Measurements from ENCODE around the gene FCRL3. TPM values are rescaled to one million over a fixed set of nuclear protein-coding genes. Genes with fewer than 3 reads are reported as not detected.

The FCRL3 gene
- total RNA-seq, 4 donors from 2014 or later, result 0.63 TPM; not detected in 3

GRCh38 chr1:157658571-157658970 is 42.0 kb downstream of the FCRL3 start:
- 91 to 98% methylated on average over 3 of the region's 3 CpGs for WGBS, 2 donors
- no peaks in the 10 kb centered on the region for H3K27me3 ChIP-seq
- no peak overlapping the region for H3K27ac ChIP-seq
- H3K4me3 ChIP-seq, result no peak overlapping the region
- DNase-seq (ENCODE audit: low spot score in 2 of 2), result no peak
- no peaks in the 10 kb centered on the region for H3K36me3 ChIP-seq
- H3K4me1 ChIP-seq, result no peaks in the 10 kb centered on the region
- no peak for TF ChIP-seq EP300 (IDR thresholded peaks at IDR 0.05)
- TF ChIP-seq CTCF (IDR thresholded peaks at IDR 0.05), result no peak
- no peak for TF ChIP-seq POLR2A (IDR thresholded peaks at IDR 0.05)
- peaks cover 0 to 10% (median 0%) of the 10 kb centered on the region in 4 donors for H3K9me3 ChIP-seq

GRCh38 chr1:157653494-157653873 is 47.1 kb downstream of the FCRL3 start:
- TF ChIP-seq EP300 (IDR thresholded peaks at IDR 0.05) (no peak), CTCF (IDR thresholded peaks at IDR 0.05) (no peak), POLR2A (IDR thresholded peaks at IDR 0.05) (no peak)
- WGBS, 2 donors, result 60 to 62% methylated on average over 3 of the region's 3 CpGs
- Histone ChIP-seq H3K9me3 (no peaks in the 10 kb centered on the region), H3K27ac (no peak overlapping the region), H3K4me3 (no peak overlapping the region), H3K4me1 (no peaks in the 10 kb centered on the region), H3K36me3 (no peaks in the 10 kb centered on the region), H3K27me3 (no peaks in the 10 kb centered on the region)
- no peak for DNase-seq (ENCODE audit: low spot score in 2 of 2)

- Histone ChIP-seq H3K9me3 (no peaks in the 10 kb centered on the region), H3K27me3 (no peaks in the 10 kb centered on the region), H3K36me3 (no peaks in the 10 kb centered on the region), H3K4me1 (no peaks in the 10 kb centered on the region), H3K27ac (no peak overlapping the region), H3K4me3 (no peak overlapping the region)
- 75 to 83% methylated on average over 5 of the region's 5 CpGs for WGBS, 2 donors
- DNase-seq (ENCODE audit: low spot score in 2 of 2), result no peak
- TF ChIP-seq CTCF (IDR thresholded peaks at IDR 0.05), result no peak
- no peak for TF ChIP-seq POLR2A (IDR thresholded peaks at IDR 0.05)
- TF ChIP-seq EP300 (IDR thresholded peaks at IDR 0.05), result no peak
Observed at GRCh38 chr1:157652859-157653493, 47.6 kb downstream of the FCRL3 start.

GRCh38 chr1:157648317-157648716 is 52.3 kb downstream of the FCRL3 start:
- Histone ChIP-seq H3K4me3 (no peak overlapping the region), H3K27ac (no peak overlapping the region), H3K4me1 (no peaks in the 10 kb centered on the region), H3K27me3 (no peaks in the 10 kb centered on the region), H3K36me3 (no peaks in the 10 kb centered on the region), H3K9me3 (no peaks in the 10 kb centered on the region)
- TF ChIP-seq EP300 (IDR thresholded peaks at IDR 0.05) (no peak), CTCF (IDR thresholded peaks at IDR 0.05) (no peak), POLR2A (IDR thresholded peaks at IDR 0.05) (no peak)
- WGBS, 2 donors, result 86 to 91% methylated on average over 3 of the region's 3 CpGs
- no peak for DNase-seq (ENCODE audit: low spot score in 2 of 2)

GRCh38 chr1:157646144-157646543 is 54.4 kb downstream of the FCRL3 start:
- TF ChIP-seq CTCF (IDR thresholded peaks at IDR 0.05) (no peak), POLR2A (IDR thresholded peaks at IDR 0.05) (no peak), EP300 (IDR thresholded peaks at IDR 0.05) (no peak)
- no peak overlapping the region for H3K4me3 ChIP-seq
- H3K4me1 ChIP-seq, result no peaks in the 10 kb centered on the region
- H3K36me3 ChIP-seq, result no peaks in the 10 kb centered on the region
- no peaks in the 10 kb centered on the region for H3K27me3 ChIP-seq
- no peaks in the 10 kb centered on the region for H3K9me3 ChIP-seq
- H3K27ac ChIP-seq, result no peak overlapping the region
- DNase-seq (ENCODE audit: low spot score in 2 of 2), result no peak
